ENCODE results near the gene ANGPTL8.

DNA sequence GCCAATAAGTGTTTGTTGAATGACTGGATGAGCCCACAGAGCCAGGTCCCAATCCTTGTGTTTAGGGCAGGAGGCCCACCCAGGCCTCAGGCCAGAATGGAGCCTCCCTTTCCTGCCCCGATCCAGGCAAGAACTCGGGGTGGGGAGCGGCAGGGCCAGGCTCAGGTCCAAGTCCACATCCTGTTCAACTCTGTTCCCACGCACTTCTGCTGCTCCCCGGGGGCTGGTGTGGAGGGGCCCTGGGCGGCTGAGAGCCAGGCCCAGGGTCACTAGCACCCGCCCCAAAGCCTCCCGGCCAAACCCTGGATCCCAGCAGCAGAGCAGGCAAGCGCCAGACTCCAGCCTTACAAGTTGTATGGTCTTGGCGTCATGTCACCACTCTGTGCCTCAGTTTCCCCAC lies 8.0 kb downstream of the ANGPTL8 start:
- no peak for TF ChIP-seq YY1 (IDR thresholded peaks at IDR 0.05; ENCODE audit: insufficient read depth, insufficient read length)
- TF ChIP-seq SUZ12 (IDR thresholded peaks at IDR 0.05; ENCODE audit: extremely low read depth, insufficient read depth, insufficient read length) = no peak
- no peak for TF ChIP-seq ZNF274 (IDR thresholded peaks at IDR 0.05; ENCODE audit: low read depth, low read length)

Measured in NT2/D1 (cell line).